Bronchial epithelial cell (primary cell): Measurements from ENCODE around the gene TCF3. TPM values are rescaled to one million over a fixed set of nuclear protein-coding genes. Genes with fewer than 3 reads are reported as not detected.

ENCODE experiments used
- DNase-seq: peaks from one replicate; pipeline ENCODE4 v3.0.0-alpha.2; 2010; ENCODE audit warnings: low read depth
- FAIRE-seq: peaks from 2 replicates; lab custom pipeline; 2011; peaks lifted over from hg19 to GRCh38; lab: Jason Lieb, UNC
- H3K27me3 ChIP-seq: 2 replicates; pipeline ENCODE4 v1.5.1; 2011; ENCODE audit warnings: low read length; ENCODE audit not compliant: control insufficient read depth, insufficient read depth
- H3K36me3 ChIP-seq: 2 replicates; pipeline ENCODE4 v1.5.1; 2011; ENCODE audit warnings: low read length; ENCODE audit not compliant: control insufficient read depth, insufficient read depth
- H3K4me3 ChIP-seq: 2 replicates; pipeline ENCODE4 v1.5.1; 2011; ENCODE audit warnings: mild to moderate bottlenecking, low read depth, low read length, control low read depth
- CTCF ChIP-seq: IDR thresholded peaks from 2 replicates; pipeline ENCODE4 v1.5.1; 2011; ENCODE audit warnings: mild to moderate bottlenecking, moderate library complexity, low read length, control low read depth, inconsistent platforms; ENCODE audit not compliant: insufficient read depth, severe bottlenecking
- total RNA-seq: library from RNA; depleted of rRNA; stranded (reverse); fragments of >200 nt; gene quantifications from 2 replicates; pipeline ENCODE4 v1.2.1, GENCODE V29; 2014

The TCF3 gene
- total RNA-seq, 1 donor from 2014 or later = 68.2 TPM

- Histone ChIP-seq H3K27me3 (no peaks in the 10 kb centered on the region), H3K36me3 (peaks cover 33% of the 10 kb centered on the region), H3K4me3 (no peak overlapping the region)
- FAIRE-seq = no peak
- DNase-seq = no peak
- no peak for TF ChIP-seq CTCF
Observed at GRCh38 chr19:1622007-1622406, 30.4 kb downstream of the TCF3 start.

GRCh38 chr19:1621574-1621973, 30.8 kb downstream of the TCF3 start:
- peaks cover 32% of the 10 kb centered on the region for H3K36me3 ChIP-seq
- H3K27me3 ChIP-seq = no peaks in the 10 kb centered on the region
- DNase-seq = no peak
- H3K4me3 ChIP-seq = no peak overlapping the region
- no peak for FAIRE-seq
- no peak for TF ChIP-seq CTCF

GRCh38 chr19:1621021-1621420, 31.4 kb downstream of the TCF3 start:
- TF ChIP-seq CTCF = no peak
- FAIRE-seq = no peak
- Histone ChIP-seq H3K27me3 (no peaks in the 10 kb centered on the region), H3K36me3 (peaks cover 30% of the 10 kb centered on the region), H3K4me3 (no peak overlapping the region)
- DNase-seq = no peak

GRCh38 chr19:1620502-1620901, 31.9 kb downstream of the TCF3 start:
- Histone ChIP-seq H3K36me3 (peaks cover 30% of the 10 kb centered on the region), H3K4me3 (no peak overlapping the region), H3K27me3 (no peaks in the 10 kb centered on the region)
- DNase-seq (no peak), FAIRE-seq (no peak)
- TF ChIP-seq CTCF = no peak

- FAIRE-seq = no peak
- DNase-seq = no peak
- no peak for TF ChIP-seq CTCF
- Histone ChIP-seq H3K4me3 (no peak overlapping the region), H3K27me3 (no peaks in the 10 kb centered on the region), H3K36me3 (peaks cover 31% of the 10 kb centered on the region)
Observed at GRCh38 chr19:1619703-1620102, 32.7 kb downstream of the TCF3 start.

GRCh38 chr19:1619094-1619439, 33.3 kb downstream of the TCF3 start:
- no peak for TF ChIP-seq CTCF

More at GRCh38 chr19:1619094-1619439, 33.3 kb downstream of the TCF3 start:
- FAIRE-seq (no peak), DNase-seq (no peak)
- Histone ChIP-seq H3K4me3 (no peak overlapping the region), H3K36me3 (peaks cover 33% of the 10 kb centered on the region), H3K27me3 (no peaks in the 10 kb centered on the region)
